K562 treated with DMSO at 1 percent for 24 hours (cell line): Measurements from ENCODE around the gene CABP5. TPM values are rescaled to one million over a fixed set of nuclear protein-coding genes. Genes with fewer than 3 reads are reported as not detected.

Experiments
- total RNA-seq: library from RNA; unstranded; fragments of 300-600 nt; gene quantifications from 2 replicates; pipeline ENCODE4 v1.2.3, GENCODE V29; 2022; ENCODE audit warnings: low read depth; ENCODE audit not compliant: insufficient read depth

The CABP5 gene
- total RNA-seq, result not detected in 2 replicates

DNA sequence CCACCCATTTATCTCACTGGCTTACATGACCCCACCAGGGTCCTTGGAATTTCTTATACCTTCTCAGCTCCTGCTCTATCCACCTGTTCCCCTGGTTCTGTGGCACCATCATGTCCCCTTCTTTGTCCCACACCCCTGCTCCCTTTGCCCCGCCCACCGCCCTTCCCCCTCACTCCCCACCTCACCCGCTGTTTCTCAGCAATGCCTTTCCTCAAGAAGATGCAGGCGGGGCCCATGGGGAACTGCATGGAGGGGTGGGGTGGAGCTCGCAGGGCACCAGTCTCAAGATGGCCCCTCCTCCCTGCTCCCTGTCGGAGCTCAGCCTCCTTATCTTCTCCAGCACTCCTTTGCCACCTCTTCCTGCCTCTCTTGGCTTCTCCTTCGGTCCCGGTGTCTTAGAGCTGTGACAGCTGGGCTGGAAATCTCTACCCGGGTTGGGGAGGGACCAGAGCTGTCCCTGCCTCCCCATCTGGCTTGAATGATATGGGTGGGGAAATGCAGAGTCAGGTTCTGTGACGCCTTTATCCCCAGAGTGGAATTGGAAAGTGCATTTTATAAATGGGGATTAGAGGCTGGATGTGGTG, at the start of gene CABP5:
TSS of gene CABP5 (minus strand) at position 405 of the 584 bp plus-strand sequence. CDS start at position 248, 157 bp downstream.

DNA sequence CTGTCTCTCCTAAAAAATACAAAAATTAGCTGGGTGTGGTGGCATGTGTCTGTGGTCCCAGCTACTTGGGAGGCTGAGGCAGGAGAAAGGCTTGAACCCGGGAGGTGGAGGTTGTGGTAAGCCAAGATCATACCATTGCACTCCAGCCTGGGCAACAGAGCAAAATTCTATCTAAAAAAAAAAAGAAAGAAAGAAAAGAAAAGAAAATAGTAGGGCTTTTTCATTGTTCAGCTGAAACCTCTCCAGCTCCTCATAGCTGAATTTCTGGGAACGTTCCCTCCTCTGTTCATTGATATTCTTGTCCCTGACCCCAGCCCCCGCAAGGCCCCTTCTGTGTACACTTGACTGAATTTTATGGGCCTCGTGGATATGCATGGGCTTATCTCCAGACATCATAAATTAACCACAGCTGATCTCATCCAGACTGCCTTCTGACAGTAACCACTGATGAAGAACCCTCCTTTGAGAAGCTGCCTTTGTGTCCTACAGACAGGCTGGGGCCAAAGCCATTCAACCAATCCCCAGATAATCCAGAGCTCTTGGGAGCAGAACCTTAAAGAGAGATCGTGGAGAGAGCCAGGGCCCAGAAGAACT, 49.6 kb downstream of the CABP5 start, which contains the start of gene ELSPBP1:
TSS of gene ELSPBP1 (plus strand) at position 424 of the 594 bp plus-strand sequence. CDS start 14,036 bp downstream, outside the sequence.

GRCh38 chr19:47992070-47992469, 51.8 kb downstream of the CABP5 start, which contains the start of gene BSPH1:
Gene BSPH1 (minus strand): TSS chr19:47992170. CDS start chr19:47992081, 89 bp downstream.

Other genes starting within 250 kb of the CABP5 start
- not detected in 2 replicates for gene TPRX1, start 239.5 kb downstream of the CABP5 start, total RNA-seq
- not detected in 2 replicates for gene CRX, start 222.1 kb downstream of the CABP5 start, total RNA-seq
- gene TPRX2, start 184.8 kb downstream of the CABP5 start, total RNA-seq, result not detected in 2 replicates
- 0.13 TPM in 1 of 2 replicates, not detected in the other for gene SULT2A1, start 157.8 kb downstream of the CABP5 start, total RNA-seq
- gene BSPH1, start 51.9 kb downstream of the CABP5 start, total RNA-seq, result not detected in 2 replicates
- gene ELSPBP1, start 49.4 kb downstream of the CABP5 start, total RNA-seq, result 1.3 TPM in 1 of 2 replicates, not detected in the other
- 4.3 and 6.4 TPM in 2 replicates for gene PLA2G4C, start 66.7 kb upstream of the CABP5 start, total RNA-seq
- gene LIG1, start 126.3 kb upstream of the CABP5 start, total RNA-seq, result 82.4 and 93.0 TPM in 2 replicates
- 8.7 and 9.3 TPM in 2 replicates for gene ZSWIM9, start 126.6 kb upstream of the CABP5 start, total RNA-seq
- gene CARD8, start 211.8 kb upstream of the CABP5 start, total RNA-seq, result 14.6 and 20.0 TPM in 2 replicates
- not detected in 2 replicates for gene ZNF114, start 226.0 kb upstream of the CABP5 start, total RNA-seq